ENCODE data around the gene RXRA. TPM values are rescaled to one million over a fixed set of nuclear protein-coding genes. Genes with fewer than 3 reads are reported as not detected.
A peak's percentile ranks its signal among the peaks of the same experiment; 100 is the strongest.

RXRA gene
- polyA plus RNA-seq, 3 donors, result 15.8 to 91.0 (median 23.2) TPM

GRCh38 chr9:134427153-134427782 is 101.0 kb downstream of the RXRA start:
- Histone ChIP-seq H3K27me3 (ENCODE audit: control insufficient read depth in 2 of 2, insufficient read depth in 2 of 2, low read length in 2 of 2) (no peaks in the 10 kb centered on the region), H3K36me3 (replicated peaks in 1 of 2; ENCODE audit: control insufficient read depth in 1 of 2, insufficient read depth in 2 of 2, low read length in 2 of 2) (peaks cover 81 to 99% of the 10 kb centered on the region in 2 donors), H3K4me1 (ENCODE audit: control insufficient read depth in 1 of 2, insufficient read depth in 2 of 2, low read length in 2 of 2) (no peaks in the 10 kb centered on the region), H3K9me3 (replicated peaks in 1 of 2; ENCODE audit: control insufficient read depth in 1 of 2, insufficient read depth in 1 of 2, low read length in 2 of 2) (no peaks in the 10 kb centered on the region), H3K27ac (ENCODE audit: low read depth in 1 of 2, low read length in 2 of 2) (no peak overlapping the region), H2AFZ (ENCODE audit: insufficient read depth, low read depth, low read length, poor library complexity, severe bottlenecking) (no peak overlapping the region), H4K20me1 (ENCODE audit: insufficient read depth, low read length) (peaks cover 98% of the 10 kb centered on the region), H3K9ac (ENCODE audit: insufficient read depth, low read length, poor library complexity, severe bottlenecking) (no peak overlapping the region), H3K79me2 (ENCODE audit: insufficient read depth, low read length) (peaks cover 7% of the 10 kb centered on the region), H3K4me2 (replicated peaks; ENCODE audit: extremely low read depth, low read length, poor library complexity, severe bottlenecking) (no peak overlapping the region), H3K4me3 (replicated peaks in 1 of 3; ENCODE audit: low read depth in 2 of 3, low read length in 3 of 3) (no peak overlapping the region)
- intact Hi-C loops (cut with micrococcal nuclease), result no loop called here
- WGBS (ENCODE audit: insufficient coverage), result 96% methylated on average over 14 of the region's 24 CpGs
- H3K4me3 Mint-ChIP-seq, result no peak overlapping the region
- TF ChIP-seq CTCF (IDR thresholded peaks at IDR 0.05), result no peak
- DNase-seq, result no peak
- no peaks in the 10 kb centered on the region for H3K4me1 Mint-ChIP-seq
- peaks cover 60 to 95% of the 10 kb centered on the region in 2 donors for H3K36me3 Mint-ChIP-seq
- H3K9me3 Mint-ChIP-seq, result no peaks in the 10 kb centered on the region
- no peaks in the 10 kb centered on the region for H3K27me3 Mint-ChIP-seq (ENCODE audit: low read depth in 3 of 3)
- peak overlapping the region in 1 of 7 donors; percentile 30 for H3K27ac Mint-ChIP-seq

- Mint-ChIP-seq H3K4me1 (no peaks in the 10 kb centered on the region), H3K27ac (no peak overlapping the region), H3K9me3 (no peaks in the 10 kb centered on the region), H3K4me3 (no peak overlapping the region), H3K36me3 (peaks cover 68 to 95% of the 10 kb centered on the region in 2 donors), H3K27me3 (ENCODE audit: low read depth in 3 of 3) (no peaks in the 10 kb centered on the region)
- Histone ChIP-seq H3K27ac (ENCODE audit: low read depth in 1 of 2, low read length in 2 of 2) (no peak overlapping the region), H4K20me1 (ENCODE audit: insufficient read depth, low read length) (peaks cover 98% of the 10 kb centered on the region), H3K4me1 (ENCODE audit: control insufficient read depth in 1 of 2, insufficient read depth in 2 of 2, low read length in 2 of 2) (no peaks in the 10 kb centered on the region), H3K9ac (ENCODE audit: insufficient read depth, low read length, poor library complexity, severe bottlenecking) (no peak overlapping the region), H3K79me2 (ENCODE audit: insufficient read depth, low read length) (peaks cover 7% of the 10 kb centered on the region), H3K9me3 (replicated peaks in 1 of 2; ENCODE audit: control insufficient read depth in 1 of 2, insufficient read depth in 1 of 2, low read length in 2 of 2) (no peaks in the 10 kb centered on the region), H3K27me3 (ENCODE audit: control insufficient read depth in 2 of 2, insufficient read depth in 2 of 2, low read length in 2 of 2) (no peaks in the 10 kb centered on the region), H3K4me3 (replicated peaks in 1 of 3; ENCODE audit: low read depth in 2 of 3, low read length in 3 of 3) (no peak overlapping the region), H3K36me3 (replicated peaks in 1 of 2; ENCODE audit: control insufficient read depth in 1 of 2, insufficient read depth in 2 of 2, low read length in 2 of 2) (peaks cover 81 to 99% of the 10 kb centered on the region in 2 donors), H2AFZ (ENCODE audit: insufficient read depth, low read depth, low read length, poor library complexity, severe bottlenecking) (no peak overlapping the region), H3K4me2 (replicated peaks; ENCODE audit: extremely low read depth, low read length, poor library complexity, severe bottlenecking) (no peak overlapping the region)
- no peak for DNase-seq
- no peak for TF ChIP-seq CTCF (IDR thresholded peaks at IDR 0.05)
- 93% methylated on average over 12 of the region's 14 CpGs for WGBS (ENCODE audit: insufficient coverage)
- intact Hi-C loops (cut with micrococcal nuclease), result no loop called here
Observed at GRCh38 chr9:134428559-134428958, 102.3 kb downstream of the RXRA start.
